ENCODE results near the gene ULBP2.

DNA sequence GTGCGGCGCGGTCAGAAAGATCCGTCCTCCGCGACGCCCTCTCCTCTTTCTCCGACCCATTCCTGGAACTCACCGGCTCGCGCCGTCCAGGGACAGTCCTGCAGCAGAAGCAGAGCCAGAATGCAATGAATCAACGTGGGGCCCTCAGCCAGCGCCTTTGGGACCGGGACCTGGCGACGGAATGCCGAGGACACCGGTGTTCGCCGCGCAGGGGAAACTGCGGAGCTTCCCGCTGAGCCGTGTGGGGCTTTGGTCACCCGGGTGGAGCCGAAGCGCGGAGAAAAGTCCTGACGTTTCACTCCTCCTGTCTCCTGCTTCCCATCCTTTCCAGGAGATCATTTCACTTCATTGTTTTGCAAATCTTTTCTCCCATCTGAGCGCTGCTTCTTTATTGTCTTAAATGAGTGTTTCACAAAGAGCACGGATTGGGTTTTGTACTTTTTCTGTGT lies 48.4 kb downstream of the ULBP2 start:
- TF ChIP-seq, protein P1, sequence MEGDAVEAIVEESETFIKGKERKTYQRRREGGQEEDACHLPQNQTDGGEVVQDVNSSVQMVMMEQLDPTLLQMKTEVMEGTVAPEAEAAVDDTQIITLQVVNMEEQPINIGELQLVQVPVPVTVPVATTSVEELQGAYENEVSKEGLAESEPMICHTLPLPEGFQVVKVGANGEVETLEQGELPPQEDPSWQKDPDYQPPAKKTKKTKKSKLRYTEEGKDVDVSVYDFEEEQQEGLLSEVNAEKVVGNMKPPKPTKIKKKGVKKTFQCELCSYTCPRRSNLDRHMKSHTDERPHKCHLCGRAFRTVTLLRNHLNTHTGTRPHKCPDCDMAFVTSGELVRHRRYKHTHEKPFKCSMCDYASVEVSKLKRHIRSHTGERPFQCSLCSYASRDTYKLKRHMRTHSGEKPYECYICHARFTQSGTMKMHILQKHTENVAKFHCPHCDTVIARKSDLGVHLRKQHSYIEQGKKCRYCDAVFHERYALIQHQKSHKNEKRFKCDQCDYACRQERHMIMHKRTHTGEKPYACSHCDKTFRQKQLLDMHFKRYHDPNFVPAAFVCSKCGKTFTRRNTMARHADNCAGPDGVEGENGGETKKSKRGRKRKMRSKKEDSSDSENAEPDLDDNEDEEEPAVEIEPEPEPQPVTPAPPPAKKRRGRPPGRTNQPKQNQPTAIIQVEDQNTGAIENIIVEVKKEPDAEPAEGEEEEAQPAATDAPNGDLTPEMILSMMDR (IDR thresholded peaks at IDR 0.05), result no peak
- no peak for TF ChIP-seq POLR2A (IDR thresholded peaks at IDR 0.05)
